Stimulated activated CD8-positive, alpha-beta memory T cell treated with anti-CD3 and anti-CD28 coated beads, Interleukin-7, amount 100 ng/mL, for 1 hour (primary cell): ENCODE measurements around the gene ADRA2C.

Experiments
- DNase-seq, 2 donors: peaks; one replicate each; pipeline ENCODE4 v3.0.0-alpha.2; 2020; ENCODE audit warnings: low read depth in 2 of 2

The ADRA2C gene

GRCh38 chr4:3793545-3793944 lies 27.4 kb downstream of the ADRA2C start:
- no peak for DNase-seq

GRCh38 chr4:3796960-3797359 lies 30.8 kb downstream of the ADRA2C start:
- no peak for DNase-seq

GRCh38 chr4:3797831-3798790 lies 31.9 kb downstream of the ADRA2C start:
- no peak for DNase-seq

GRCh38 chr4:3799496-3799895 lies 33.3 kb downstream of the ADRA2C start:
- no peak for DNase-seq

- DNase-seq, result no peak
These were observed 34.2 kb downstream of the ADRA2C start for GRCh38 chr4:3800351-3800750.

- no peak for DNase-seq
These were observed 35.3 kb downstream of the ADRA2C start for GRCh38 chr4:3801521-3801920.

- no peak for DNase-seq
These were observed 35.9 kb downstream of the ADRA2C start for GRCh38 chr4:3801931-3802550.

- DNase-seq, result no peak
These were observed 36.6 kb downstream of the ADRA2C start for GRCh38 chr4:3802571-3803474.

- no peak for DNase-seq
These were observed 37.3 kb downstream of the ADRA2C start for GRCh38 chr4:3803475-3803847.

- DNase-seq, result no peak
These were observed 37.8 kb downstream of the ADRA2C start for GRCh38 chr4:3803946-3804345.

- DNase-seq, result no peak
These were observed 38.8 kb downstream of the ADRA2C start for GRCh38 chr4:3805026-3805425.

- no peak for DNase-seq
These were observed 39.5 kb downstream of the ADRA2C start for GRCh38 chr4:3805731-3806130.

- DNase-seq, result no peak
These were observed 41.1 kb downstream of the ADRA2C start for GRCh38 chr4:3807311-3807710.

- no peak for DNase-seq
These were observed 41.8 kb downstream of the ADRA2C start for GRCh38 chr4:3807822-3808496.

- DNase-seq, result no peak
These were observed 42.4 kb downstream of the ADRA2C start for GRCh38 chr4:3808597-3808996.

GRCh38 chr4:3809028-3809427 lies 42.8 kb downstream of the ADRA2C start:
- no peak for DNase-seq

GRCh38 chr4:3809451-3810110 lies 43.4 kb downstream of the ADRA2C start:
- DNase-seq, result no peak

GRCh38 chr4:3810111-3810680 lies 44.0 kb downstream of the ADRA2C start:
- no peak for DNase-seq

GRCh38 chr4:3810796-3811485 lies 44.8 kb downstream of the ADRA2C start:
- no peak for DNase-seq

- no peak for DNase-seq
These were observed 45.4 kb downstream of the ADRA2C start for GRCh38 chr4:3811621-3812020.
